ENCODE measurements around the gene SETD4.

The SETD4 gene

DNA sequence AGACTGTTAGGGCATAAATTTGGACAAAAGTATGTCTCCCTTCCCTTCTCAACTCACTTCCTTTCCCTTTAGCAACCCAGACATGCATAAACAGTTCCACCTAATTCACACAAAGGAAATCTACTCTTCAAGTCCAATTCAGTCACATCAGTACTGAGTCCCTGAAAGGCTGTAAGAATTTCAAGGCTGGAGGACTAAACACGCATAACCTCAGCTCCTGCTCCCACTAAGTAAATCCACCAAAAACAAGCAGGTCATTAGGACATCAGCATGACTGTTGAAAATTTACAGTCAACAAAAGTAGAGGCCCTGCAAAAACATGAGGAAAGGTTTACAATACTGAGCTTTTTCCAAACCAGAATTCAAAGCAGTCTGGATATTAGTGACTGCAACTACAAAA lies 18.4 kb downstream of the SETD4 start:
- no peak for DNase-seq

DNA sequence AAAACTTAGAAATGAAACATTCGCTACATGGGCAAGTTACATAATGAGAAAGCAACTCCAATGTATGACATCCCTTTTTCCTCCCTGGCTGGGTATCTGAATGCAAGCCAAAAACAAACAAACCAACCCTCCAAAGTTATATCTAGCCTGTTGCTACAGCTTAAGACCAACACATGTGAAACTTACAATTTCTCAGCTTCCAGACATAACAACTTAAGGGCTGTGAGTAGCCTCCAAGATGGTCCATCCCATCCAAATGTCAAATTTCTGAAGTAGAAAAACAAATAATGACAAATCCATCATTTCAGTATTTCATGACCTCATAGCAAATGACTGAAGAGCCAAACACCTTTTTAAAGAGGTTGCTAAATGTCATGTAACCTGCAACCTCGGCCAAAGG lies 19.9 kb downstream of the SETD4 start:
- no peak for DNase-seq

DNA sequence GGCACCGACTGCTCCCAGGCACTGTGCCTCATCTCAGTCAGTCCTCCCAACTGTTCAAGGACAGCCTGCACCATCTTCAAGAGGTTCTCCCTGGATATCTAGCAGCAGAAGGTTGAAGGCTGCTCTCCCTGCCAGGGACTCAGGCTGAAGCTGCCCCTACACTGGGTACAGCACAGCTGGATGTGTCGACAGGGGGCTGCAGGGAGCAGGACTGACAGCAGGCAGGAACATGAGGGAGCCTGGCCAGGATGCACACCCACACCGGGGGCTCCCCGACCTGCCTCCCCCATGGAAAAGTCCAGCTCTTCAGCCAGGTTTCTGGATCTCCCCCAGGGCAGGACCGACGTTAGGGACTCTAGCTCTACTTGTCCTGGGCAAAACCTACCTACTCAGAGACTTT lies 20.5 kb downstream of the SETD4 start:
- DNase-seq, result no peak

DNA sequence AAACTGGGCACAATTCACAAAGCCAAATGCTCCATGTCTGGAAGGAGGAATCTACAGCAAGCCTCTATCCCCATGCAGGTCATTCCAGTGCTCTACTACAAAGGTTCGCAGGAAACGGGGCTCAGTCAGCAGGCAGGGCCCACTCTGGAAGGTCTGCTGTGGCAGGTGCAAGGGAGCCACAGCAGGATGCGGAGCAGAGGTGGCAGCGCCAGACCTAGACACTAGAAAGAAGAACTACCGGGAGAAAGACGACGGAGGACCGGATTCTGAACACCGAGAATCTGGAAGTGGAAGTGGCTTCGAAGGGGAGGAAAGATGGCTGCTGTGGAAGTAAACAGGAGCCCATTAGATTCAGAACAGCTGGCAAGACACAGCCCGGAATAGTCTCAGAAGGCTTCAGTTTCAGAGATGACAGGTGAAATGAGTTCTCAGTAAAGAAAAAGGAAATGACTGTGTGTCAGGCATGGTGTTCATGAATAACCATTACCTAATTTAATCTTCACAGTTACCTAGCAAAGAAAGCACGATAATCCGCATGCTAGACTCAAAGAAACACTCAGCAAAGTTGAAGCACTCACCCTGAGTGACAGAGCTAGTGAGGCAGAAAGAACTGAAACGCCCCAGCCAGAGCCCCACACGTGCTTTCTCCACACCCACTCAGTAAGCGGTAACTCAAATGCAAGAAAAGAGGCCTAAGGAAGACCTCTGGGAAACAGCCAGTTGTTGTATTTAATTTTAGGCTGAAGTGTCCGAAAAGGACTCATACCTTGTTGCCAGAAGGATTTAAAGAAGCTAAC lies 21.4 kb downstream of the SETD4 start:
- no peak for DNase-seq

- DNase-seq, result no peak
Measured at GRCh38 chr21:36035381-36035791, 24.9 kb downstream of the SETD4 start.

DNA sequence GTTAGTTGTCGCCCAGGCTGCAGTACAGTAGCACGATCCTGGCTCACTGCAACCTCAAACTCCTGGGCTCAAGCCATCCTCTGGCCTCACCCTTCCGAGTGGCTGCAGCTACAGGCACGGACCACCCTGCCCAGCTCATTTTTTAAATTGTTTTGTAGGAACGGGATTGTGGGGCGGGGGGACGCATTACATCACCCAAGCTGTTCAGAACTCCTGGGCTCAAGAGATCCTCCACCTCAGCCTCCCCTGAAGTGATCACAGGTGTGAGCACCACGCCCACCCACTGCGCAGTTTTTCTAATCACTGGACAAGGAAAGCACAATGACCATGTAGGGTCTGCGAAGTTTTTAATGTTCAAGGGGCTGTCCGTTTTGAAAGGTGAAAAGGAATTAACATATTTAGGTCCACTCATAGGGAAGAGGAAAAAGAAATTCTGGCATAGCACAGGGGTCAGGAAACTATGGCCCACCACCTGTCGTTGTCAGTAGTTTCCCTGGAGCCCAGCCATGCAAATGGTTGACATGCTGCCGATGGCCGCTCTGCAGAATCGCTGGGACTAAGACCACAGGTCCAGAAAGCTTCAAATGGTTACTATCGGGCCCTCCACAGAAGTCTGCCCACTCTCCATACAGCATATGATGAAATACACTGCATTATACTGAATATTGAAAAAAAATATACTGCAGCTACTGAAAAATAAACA lies 26.0 kb downstream of the SETD4 start:
- DNase-seq, result no peak

- DNase-seq, result no peak
Measured at GRCh38 chr21:36032647-36033406, 27.5 kb downstream of the SETD4 start.

DNA sequence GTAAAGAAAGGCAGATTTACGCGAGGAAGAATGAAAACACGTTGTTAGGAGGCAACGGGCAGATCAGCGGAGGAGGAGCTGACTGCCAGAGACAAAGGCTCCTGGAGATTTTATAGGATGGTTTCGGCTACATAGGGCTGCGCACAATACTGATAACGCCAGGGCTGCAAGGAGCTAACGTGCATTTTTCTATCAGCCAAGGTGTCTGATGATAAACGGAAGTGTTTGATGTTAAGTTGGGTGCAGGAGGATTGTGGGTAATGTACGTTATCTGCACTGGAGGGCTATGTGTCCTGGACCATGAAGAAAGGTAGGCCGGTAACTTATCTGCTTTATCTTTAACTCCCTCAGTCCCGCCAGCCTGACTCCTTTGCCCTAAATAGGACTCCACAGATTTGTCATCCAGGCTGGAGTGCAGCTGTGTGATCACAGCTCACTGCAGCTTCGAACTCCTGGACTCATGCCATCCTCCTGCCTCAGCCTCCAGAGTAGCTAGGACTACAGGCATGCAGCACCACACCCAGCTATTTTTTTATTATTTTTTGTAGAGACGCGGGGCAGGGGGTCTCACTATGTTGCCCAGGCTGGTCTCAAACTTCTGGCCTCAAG lies 29.6 kb downstream of the SETD4 start:
- DNase-seq, result no peak

GRCh38 chr21:36029309-36029708 lies 31.0 kb downstream of the SETD4 start:
- no peak for DNase-seq

DNA sequence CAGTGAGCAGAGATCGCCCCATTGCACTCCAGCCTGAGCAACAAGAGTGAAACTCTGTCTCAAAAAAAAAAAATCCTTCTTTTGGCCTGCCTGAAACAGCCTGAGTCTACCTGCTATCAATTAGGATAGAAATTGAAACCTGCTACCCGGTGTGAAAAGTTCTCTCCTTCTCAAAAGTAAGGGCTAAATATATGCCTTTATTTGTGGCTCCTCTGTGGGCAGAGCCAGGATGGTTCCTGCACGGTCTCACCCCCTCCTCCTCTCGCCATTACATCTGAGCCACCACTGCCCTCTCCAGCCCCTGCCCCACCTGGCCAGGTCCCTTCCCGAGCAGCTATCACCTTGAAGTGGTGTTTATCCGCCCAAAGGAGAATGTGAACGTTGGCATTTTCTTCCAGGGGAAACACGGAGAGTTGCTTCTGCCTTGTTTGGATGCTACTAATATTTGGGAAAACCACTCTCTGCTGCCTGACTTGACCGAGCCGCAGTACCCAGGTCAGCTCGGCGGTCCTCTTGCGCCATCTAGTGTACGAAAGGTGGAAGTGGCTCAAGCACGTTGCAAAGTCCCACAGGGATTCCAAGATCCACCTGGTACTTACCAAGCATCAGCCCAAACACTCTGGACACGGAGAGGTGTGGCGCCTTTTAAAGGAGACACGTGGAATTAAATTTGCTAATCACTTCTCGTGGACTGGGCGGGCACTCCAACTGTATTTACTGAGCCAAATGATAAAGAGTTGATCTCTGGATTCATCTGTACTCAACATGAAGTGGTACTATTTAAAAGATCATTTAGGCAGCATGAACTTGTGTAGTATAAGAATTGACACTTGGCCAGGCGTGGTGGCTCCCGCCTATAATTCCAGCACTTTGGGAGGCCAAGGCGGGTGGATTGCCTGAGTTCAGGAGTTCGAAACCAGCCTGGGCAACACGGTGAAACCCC lies 31.9 kb downstream of the SETD4 start:
- DNase-seq, result peak; percentile 65

DNA sequence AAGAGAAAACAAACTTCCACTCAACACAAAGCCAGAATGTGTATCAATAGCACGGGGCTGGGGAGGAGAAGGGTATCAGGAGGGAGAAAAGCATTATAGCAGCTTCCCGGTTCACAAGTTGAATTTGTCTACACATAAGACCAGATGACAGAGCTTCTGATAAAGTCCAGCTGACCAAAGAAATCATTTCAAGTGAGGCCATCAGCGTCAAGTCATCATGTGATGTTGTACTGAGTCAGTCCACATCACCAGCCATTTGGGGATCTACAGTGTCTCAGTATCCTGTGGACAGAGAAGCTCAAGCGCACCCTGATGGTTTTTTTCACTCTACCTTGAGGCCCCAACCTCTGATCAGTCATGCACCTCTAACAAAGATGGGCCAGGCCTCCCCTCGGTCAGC lies 33.0 kb downstream of the SETD4 start:
- DNase-seq, result no peak

GRCh38 chr21:36024782-36025181 lies 35.5 kb downstream of the SETD4 start:
- no peak for DNase-seq

DNA sequence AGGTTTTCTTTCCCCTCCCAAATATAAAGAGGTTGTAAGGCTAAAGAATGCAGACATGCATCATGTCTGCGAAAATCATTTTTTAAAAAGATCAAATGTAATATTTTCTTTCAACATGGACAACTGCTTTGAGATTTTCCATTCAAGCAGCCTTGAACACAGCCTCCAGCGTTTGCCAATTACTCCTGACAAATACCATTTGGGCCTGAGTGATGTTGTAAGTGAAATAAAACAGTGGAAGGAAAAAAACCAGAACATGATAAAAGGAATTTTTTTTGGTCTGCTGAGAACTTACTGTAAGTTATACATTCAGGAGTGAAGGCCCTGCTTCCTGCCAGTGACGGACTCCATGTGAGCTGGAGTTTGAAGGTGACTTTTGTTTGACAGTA lies 37.2 kb downstream of the SETD4 start:
- no peak for DNase-seq

DNA sequence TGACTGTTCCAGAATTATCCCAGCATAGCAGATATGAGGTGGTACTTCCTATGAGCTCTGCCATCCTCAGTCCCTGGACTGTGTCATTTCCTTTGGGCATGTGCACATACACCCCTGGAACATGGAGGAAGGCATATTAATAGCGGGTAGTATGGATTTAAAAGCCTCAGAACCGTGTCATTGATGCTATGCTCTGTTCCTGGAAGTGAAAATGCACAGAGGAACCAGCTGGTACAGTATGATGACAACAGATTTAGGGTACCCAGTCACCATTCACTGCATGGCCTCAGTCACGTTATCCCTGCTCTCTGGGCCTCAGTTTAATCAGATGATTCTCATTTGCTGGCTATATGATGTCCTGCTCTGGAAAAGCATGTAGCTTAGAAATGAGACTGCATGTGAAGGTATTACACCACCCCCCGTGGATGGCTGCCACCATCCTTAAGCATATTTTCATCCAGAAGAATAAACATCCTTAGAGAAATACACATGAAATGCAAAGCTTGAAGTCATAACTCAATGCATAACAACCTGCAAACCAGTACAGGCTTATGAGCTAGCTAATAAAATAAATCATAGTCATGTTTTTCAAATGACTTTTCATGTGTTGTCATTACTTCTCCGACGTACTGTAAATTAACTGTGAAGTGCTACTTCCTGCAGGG lies 37.8 kb downstream of the SETD4 start:
- no peak for DNase-seq

DNA sequence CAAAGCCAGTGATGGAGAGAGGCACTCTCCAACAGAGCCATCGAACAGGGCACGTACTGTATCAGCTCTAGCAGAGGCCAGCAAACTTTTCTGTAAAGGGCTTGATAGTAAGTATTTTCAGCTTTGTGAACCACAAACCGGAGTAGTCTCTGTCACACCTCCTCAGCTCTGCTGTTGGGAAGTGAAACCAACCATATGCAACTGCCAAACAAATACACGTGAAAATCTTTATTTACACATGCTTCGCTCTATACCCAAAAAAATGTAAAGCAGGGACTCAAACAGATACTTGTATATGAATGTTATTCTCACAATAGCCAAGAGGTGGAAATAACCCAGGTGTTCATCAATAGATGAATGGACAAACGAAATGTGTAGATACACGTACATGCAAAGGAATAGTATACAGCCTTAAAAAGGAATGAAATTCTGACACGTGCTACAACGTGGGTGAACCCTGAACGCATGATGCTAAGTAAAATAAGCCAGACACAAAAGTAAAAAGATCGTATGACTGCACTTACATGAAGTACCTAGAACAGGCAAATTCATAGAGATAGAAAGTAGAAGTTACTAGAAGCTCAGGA lies 39.0 kb downstream of the SETD4 start:
- no peak for DNase-seq

- no peak for DNase-seq
Measured at GRCh38 chr21:36015045-36015444, 45.3 kb downstream of the SETD4 start.

GRCh38 chr21:36010801-36011200 lies 49.5 kb downstream of the SETD4 start:
- no peak for DNase-seq

DNA sequence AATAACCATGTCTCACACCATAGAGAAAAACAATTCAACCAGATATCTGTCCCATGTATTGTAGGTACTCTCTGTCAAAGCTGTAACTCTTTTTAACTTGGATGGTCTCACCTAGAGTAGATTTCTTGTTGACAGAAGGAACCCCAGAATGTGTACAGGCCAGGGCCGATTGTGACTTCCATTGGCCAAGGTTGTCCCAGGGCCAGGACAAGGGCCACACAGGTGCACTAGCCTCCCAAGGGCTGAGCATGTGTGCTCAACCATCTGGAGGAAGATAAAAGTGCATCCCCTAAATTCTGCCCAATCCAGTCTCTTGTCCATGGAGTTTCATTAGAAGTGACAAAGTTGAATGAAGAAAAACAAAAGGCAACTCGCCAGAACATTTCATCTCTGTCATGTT lies 51.8 kb downstream of the SETD4 start:
- no peak for DNase-seq

GRCh38 chr21:36005879-36006400 lies 54.4 kb downstream of the SETD4 start:
- no peak for DNase-seq

GRCh38 chr21:36005018-36005417 lies 55.3 kb downstream of the SETD4 start:
- peak; percentile 65 for DNase-seq

GRCh38 chr21:36004441-36004840 lies 55.9 kb downstream of the SETD4 start:
- no peak for DNase-seq

Measured in NCI-H774 (cell line).